Neural cell (in vitro differentiated cells): ENCODE measurements around the gene GMEB2. TPM values are rescaled to one million over a fixed set of nuclear protein-coding genes. Genes with fewer than 3 reads are reported as not detected.

Experiments used
- H2AFZ ChIP-seq: fragments of 200-600, 300-800 bp; sonication (generic), shearing (Covaris generic); 2 replicates; pipeline ENCODE4 v1.6.0; 2014; ENCODE audit warnings: low read depth, mild to moderate bottlenecking, antibody characterized with exemption, low read length, moderate library complexity
- H3F3A ChIP-seq: fragments of 200-600 bp; shearing (Covaris generic); 2 replicates; pipeline ENCODE4 v1.6.1; 2016; ENCODE audit warnings: mild to moderate bottlenecking, moderate library complexity, mixed read lengths, antibody characterized with exemption, low read length; ENCODE audit not compliant: insufficient read depth, poor library complexity, severe bottlenecking
- H3K27ac ChIP-seq: fragments of 200-600, 300-800 bp; sonication (generic), shearing (Covaris generic); 2 replicates; pipeline ENCODE4 v1.5.1; 2014; ENCODE audit warnings: mild to moderate bottlenecking, low read length, moderate library complexity
- H3K27me3 ChIP-seq: fragments of 300-800, 200-600 bp; sonication (generic), shearing (Covaris generic); 2 replicates; pipeline ENCODE4 v1.6.0; 2014; ENCODE audit warnings: mild to moderate bottlenecking, low read depth, low read length, moderate library complexity; ENCODE audit not compliant: insufficient read depth
- H3K36me3 ChIP-seq: fragments of 300-800, 200-600 bp; sonication (generic), shearing (Covaris generic); 2 replicates; pipeline ENCODE4 v1.5.1; 2014; ENCODE audit warnings: mild to moderate bottlenecking, antibody characterized with exemption, low read length, moderate library complexity; ENCODE audit not compliant: insufficient read depth
- H3K4me2 ChIP-seq: fragments of 300-800, 200-600 bp; sonication (generic), shearing (Covaris generic); 2 replicates; pipeline ENCODE4 v1.6.0; 2014; ENCODE audit warnings: mild to moderate bottlenecking, low read length
- H3K4me3 ChIP-seq: fragments of 300-800, 200-600 bp; sonication (generic), shearing (Covaris generic); 2 replicates; pipeline ENCODE4 v1.5.1; 2014; ENCODE audit warnings: mild to moderate bottlenecking, low read length, moderate library complexity
- H3K79me2 ChIP-seq: fragments of 200-600 bp; shearing (Covaris generic); replicated peaks from 2 replicates; pipeline ENCODE4 v1.6.0; 2014; ENCODE audit warnings: mild to moderate bottlenecking, low read length, moderate library complexity; ENCODE audit not compliant: insufficient read depth
- H3K9ac ChIP-seq: fragments of 300-800, 200-600 bp; sonication (generic), shearing (Covaris generic); 2 replicates; pipeline ENCODE4 v1.6.1; 2016; ENCODE audit warnings: mild to moderate bottlenecking, low read length, mixed read lengths
- H3K9me2 ChIP-seq: fragments of 200-600 bp; shearing (Covaris generic); 2 replicates; pipeline ENCODE4 v1.6.1; 2016; ENCODE audit warnings: mild to moderate bottlenecking, low read length, mixed read lengths; ENCODE audit not compliant: insufficient read depth
- H3K9me3 ChIP-seq: fragments of 200-600, 300-800 bp; sonication (generic), shearing (Covaris generic); 2 replicates; pipeline ENCODE4 v1.6.1; 2016; ENCODE audit warnings: mild to moderate bottlenecking, mixed run types, low read length, moderate library complexity, mixed read lengths
- H4K20me1 ChIP-seq: fragments of 200-600 bp; shearing (Covaris generic); 2 replicates; pipeline ENCODE4 v1.6.1; 2016; ENCODE audit warnings: mild to moderate bottlenecking, mixed run types; ENCODE audit not compliant: insufficient read depth
- EP300 ChIP-seq: fragments of 450-650 bp; conservative IDR thresholded peaks from 2 replicates; pipeline ENCODE4 v1.6.1; 2014; ENCODE audit warnings: antibody characterized with exemption, mild to moderate bottlenecking, moderate library complexity; ENCODE audit not compliant: poor library complexity, severe bottlenecking
- EZH2 ChIP-seq: fragments of 200-600, 300-800 bp; shearing (Covaris generic), sonication (generic); IDR thresholded peaks from 2 replicates; pipeline ENCODE4 v1.6.1; 2014; ENCODE audit warnings: antibody characterized with exemption, low read length, borderline replicate concordance, mild to moderate bottlenecking; ENCODE audit not compliant: insufficient read depth, poor library complexity, severe bottlenecking
- MXI1 ChIP-seq: fragments of 450-650 bp; conservative IDR thresholded peaks from 2 replicates; pipeline ENCODE4 v1.6.1; 2014; ENCODE audit warnings: antibody characterized with exemption, mild to moderate bottlenecking; ENCODE audit not compliant: poor library complexity, severe bottlenecking
- POLR2AphosphoS5 ChIP-seq: IDR thresholded peaks from 2 replicates; pipeline ENCODE4 v1.6.1; 2012
- RAD21 ChIP-seq: fragments of 450-650 bp; conservative IDR thresholded peaks from 2 replicates; pipeline ENCODE4 v1.6.1; 2014; ENCODE audit warnings: antibody characterized with exemption, mild to moderate bottlenecking, moderate library complexity
- SMC3 ChIP-seq: fragments of 450-650 bp; conservative IDR thresholded peaks from 2 replicates; pipeline ENCODE4 v1.6.1; 2014; ENCODE audit warnings: antibody characterized with exemption, mild to moderate bottlenecking, moderate library complexity; ENCODE audit not compliant: poor library complexity
- TAF1 ChIP-seq: IDR thresholded peaks from 2 replicates; pipeline ENCODE4 v1.6.1; 2012; ENCODE audit warnings: low read depth
- polyA plus RNA-seq: library from polyadenylated mRNA; depleted of rRNA; stranded (reverse); fragments of >200 nt; gene quantifications from 2 replicates; pipeline ENCODE4 v1.2.3, GENCODE V29; 2014
- TF ChIP-seq, protein P1 (sequence below): IDR thresholded peaks from 2 replicates; pipeline ENCODE4 v1.6.1; 2012; ENCODE audit warnings: borderline replicate concordance
- TF ChIP-seq, protein P2 (sequence below): fragments of 450-650 bp; IDR thresholded peaks from 2 replicates; pipeline ENCODE4 v1.5.1; 2014; ENCODE audit warnings: antibody characterized with exemption, mild to moderate bottlenecking, moderate library complexity; ENCODE audit not compliant: poor library complexity, severe bottlenecking

The GMEB2 gene
- polyA plus RNA-seq, 1 donor from 2014 or later = 13.7 TPM

- Histone ChIP-seq H2AFZ (no peak overlapping the region), H3K4me3 (no peak overlapping the region), H3K9me2 (no peaks in the 10 kb centered on the region), H3K36me3 (no peaks in the 10 kb centered on the region), H3K79me2 (no peaks in the 10 kb centered on the region), H3K27me3 (no peaks in the 10 kb centered on the region), H3K9me3 (no peaks in the 10 kb centered on the region), H3F3A (no peaks in the 10 kb centered on the region), H3K27ac (no peak overlapping the region), H3K4me2 (no peak overlapping the region), H4K20me1 (no peaks in the 10 kb centered on the region), H3K9ac (no peak overlapping the region)
- no peak for TF ChIP-seq EZH2
- no peak for TF ChIP-seq TAF1
- TF ChIP-seq, protein P1, sequence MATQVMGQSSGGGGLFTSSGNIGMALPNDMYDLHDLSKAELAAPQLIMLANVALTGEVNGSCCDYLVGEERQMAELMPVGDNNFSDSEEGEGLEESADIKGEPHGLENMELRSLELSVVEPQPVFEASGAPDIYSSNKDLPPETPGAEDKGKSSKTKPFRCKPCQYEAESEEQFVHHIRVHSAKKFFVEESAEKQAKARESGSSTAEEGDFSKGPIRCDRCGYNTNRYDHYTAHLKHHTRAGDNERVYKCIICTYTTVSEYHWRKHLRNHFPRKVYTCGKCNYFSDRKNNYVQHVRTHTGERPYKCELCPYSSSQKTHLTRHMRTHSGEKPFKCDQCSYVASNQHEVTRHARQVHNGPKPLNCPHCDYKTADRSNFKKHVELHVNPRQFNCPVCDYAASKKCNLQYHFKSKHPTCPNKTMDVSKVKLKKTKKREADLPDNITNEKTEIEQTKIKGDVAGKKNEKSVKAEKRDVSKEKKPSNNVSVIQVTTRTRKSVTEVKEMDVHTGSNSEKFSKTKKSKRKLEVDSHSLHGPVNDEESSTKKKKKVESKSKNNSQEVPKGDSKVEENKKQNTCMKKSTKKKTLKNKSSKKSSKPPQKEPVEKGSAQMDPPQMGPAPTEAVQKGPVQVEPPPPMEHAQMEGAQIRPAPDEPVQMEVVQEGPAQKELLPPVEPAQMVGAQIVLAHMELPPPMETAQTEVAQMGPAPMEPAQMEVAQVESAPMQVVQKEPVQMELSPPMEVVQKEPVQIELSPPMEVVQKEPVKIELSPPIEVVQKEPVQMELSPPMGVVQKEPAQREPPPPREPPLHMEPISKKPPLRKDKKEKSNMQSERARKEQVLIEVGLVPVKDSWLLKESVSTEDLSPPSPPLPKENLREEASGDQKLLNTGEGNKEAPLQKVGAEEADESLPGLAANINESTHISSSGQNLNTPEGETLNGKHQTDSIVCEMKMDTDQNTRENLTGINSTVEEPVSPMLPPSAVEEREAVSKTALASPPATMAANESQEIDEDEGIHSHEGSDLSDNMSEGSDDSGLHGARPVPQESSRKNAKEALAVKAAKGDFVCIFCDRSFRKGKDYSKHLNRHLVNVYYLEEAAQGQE = no peak
- no peak for TF ChIP-seq MXI1
- no peak for TF ChIP-seq SMC3
- TF ChIP-seq EP300 = no peak
- TF ChIP-seq, protein P2, sequence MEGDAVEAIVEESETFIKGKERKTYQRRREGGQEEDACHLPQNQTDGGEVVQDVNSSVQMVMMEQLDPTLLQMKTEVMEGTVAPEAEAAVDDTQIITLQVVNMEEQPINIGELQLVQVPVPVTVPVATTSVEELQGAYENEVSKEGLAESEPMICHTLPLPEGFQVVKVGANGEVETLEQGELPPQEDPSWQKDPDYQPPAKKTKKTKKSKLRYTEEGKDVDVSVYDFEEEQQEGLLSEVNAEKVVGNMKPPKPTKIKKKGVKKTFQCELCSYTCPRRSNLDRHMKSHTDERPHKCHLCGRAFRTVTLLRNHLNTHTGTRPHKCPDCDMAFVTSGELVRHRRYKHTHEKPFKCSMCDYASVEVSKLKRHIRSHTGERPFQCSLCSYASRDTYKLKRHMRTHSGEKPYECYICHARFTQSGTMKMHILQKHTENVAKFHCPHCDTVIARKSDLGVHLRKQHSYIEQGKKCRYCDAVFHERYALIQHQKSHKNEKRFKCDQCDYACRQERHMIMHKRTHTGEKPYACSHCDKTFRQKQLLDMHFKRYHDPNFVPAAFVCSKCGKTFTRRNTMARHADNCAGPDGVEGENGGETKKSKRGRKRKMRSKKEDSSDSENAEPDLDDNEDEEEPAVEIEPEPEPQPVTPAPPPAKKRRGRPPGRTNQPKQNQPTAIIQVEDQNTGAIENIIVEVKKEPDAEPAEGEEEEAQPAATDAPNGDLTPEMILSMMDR = no peak
- TF ChIP-seq POLR2AphosphoS5 = no peak
- no peak for TF ChIP-seq RAD21
Measured at GRCh38 chr20:63639093-63639975, 12.4 kb upstream of the GMEB2 start.

DNA sequence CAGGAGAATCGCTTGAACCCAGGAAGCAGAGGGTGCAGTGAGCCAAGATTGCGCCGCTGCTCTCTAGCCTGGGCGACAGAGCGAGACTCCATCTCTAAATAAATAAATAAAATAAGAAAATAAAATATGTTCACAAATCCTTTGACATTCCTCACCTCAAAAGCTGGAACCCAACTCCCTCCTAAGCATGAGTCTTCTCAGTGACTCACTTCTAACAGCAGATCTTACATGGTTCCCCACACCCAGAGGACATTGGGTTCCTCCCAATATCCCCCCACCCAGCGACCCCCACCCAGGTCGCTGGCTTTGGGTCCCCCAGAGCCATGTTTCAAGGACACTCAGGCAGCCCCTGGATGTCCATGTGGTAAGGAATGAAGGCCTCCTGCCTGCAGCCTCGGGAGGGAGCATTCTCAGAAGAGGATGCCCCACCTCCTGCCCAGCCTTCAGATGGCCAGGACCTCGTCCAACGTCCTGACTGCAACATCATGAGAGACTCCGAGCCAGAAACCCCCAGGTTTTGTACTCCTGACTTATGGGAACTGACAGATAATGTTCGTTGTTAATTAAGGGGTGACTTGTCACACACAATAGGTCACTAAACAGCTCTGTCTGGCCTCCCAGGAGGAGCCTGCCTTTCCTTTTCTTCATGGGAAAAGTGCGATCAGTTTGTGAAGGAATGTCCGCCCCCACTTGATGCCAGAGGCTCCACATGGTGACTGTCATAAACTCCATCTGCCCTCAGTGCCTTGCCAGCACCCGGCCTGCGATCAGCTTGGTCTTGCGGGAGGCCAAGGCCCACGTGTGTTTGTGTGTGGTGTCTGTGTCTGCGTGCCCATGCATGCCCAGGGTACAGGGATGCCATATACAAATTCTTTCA is 10.1 kb upstream of the GMEB2 start:
- H3K9me3 ChIP-seq = no peaks in the 10 kb centered on the region
- no peaks in the 10 kb centered on the region for H3K27me3 ChIP-seq
- no peak overlapping the region for H3K4me2 ChIP-seq
- H3K9ac ChIP-seq = no peak overlapping the region
- TF ChIP-seq EP300 = no peak
- no peak for TF ChIP-seq RAD21
- TF ChIP-seq SMC3 = no peak
- TF ChIP-seq EZH2 = no peak
- TF ChIP-seq, protein P2 = no peak
- TF ChIP-seq TAF1 = no peak
- TF ChIP-seq POLR2AphosphoS5 = no peak
- TF ChIP-seq, protein P1 = no peak
- no peak for TF ChIP-seq MXI1
- H3K36me3 ChIP-seq = no peaks in the 10 kb centered on the region
- no peak overlapping the region for H3K27ac ChIP-seq
- H3K4me3 ChIP-seq = no peak overlapping the region
- no peaks in the 10 kb centered on the region for H3K79me2 ChIP-seq
- H4K20me1 ChIP-seq = no peaks in the 10 kb centered on the region
- H3K9me2 ChIP-seq = no peaks in the 10 kb centered on the region
- no peaks in the 10 kb centered on the region for H3F3A ChIP-seq
- no peak overlapping the region for H2AFZ ChIP-seq
